Psoas muscle (tissue), 8 donors: ENCODE measurements around the gene ABCC4. TPM values are rescaled to one million over a fixed set of nuclear protein-coding genes. Genes with fewer than 3 reads are reported as not detected.

Experiments used
- ATAC-seq, 4 donors: fragments of 200-7000 bp; cut with Tn5 transposase; one replicate each; pipeline ENCODE4 v1.9.1; 2020; ENCODE audit warnings: moderate library complexity in 3 of 4, mild to moderate bottlenecking in 2 of 4
- DNase-seq, 2 donors: peaks; one replicate each; pipeline ENCODE4 v3.0.0-alpha.2; 2020
- H3K27ac ChIP-seq: fragments of 200-600 bp; one replicate; pipeline ENCODE4 v1.8.0; 2022
- H3K27me3 ChIP-seq, 3 donors: fragments of 200-600 bp in 1 of 3; one replicate each; pipeline versions ENCODE4 v1.6.1 to v1.8.0; 2013 to 2022; ENCODE audit warnings: low read length in 2 of 3, mild to moderate bottlenecking in 2 of 3, moderate library complexity in 1 of 3; ENCODE audit not compliant: insufficient read depth in 3 of 3
- H3K36me3 ChIP-seq, 2 donors: fragments of 200-600 bp in 1 of 2; one replicate each; pipeline versions ENCODE4 v1.6.1 to v1.8.0; 2013 to 2022; ENCODE audit warnings: low read depth in 1 of 2, mild to moderate bottlenecking in 1 of 2, moderate library complexity in 1 of 2; ENCODE audit not compliant: insufficient read depth in 1 of 2
- H3K4me1 ChIP-seq: fragments of 200-600 bp; one replicate; pipeline ENCODE4 v1.8.0; 2022
- H3K4me3 ChIP-seq: fragments of 200-600 bp; one replicate; pipeline ENCODE4 v1.8.0; 2022; ENCODE audit warnings: mild to moderate bottlenecking
- H3K9me3 ChIP-seq: fragments of 200-600 bp; one replicate; pipeline ENCODE4 v1.8.0; 2022
- CTCF ChIP-seq: fragments of 200-600 bp; IDR thresholded peaks from one replicate; pipeline ENCODE4 v1.8.0; 2022; ENCODE audit warnings: antibody characterized with exemption
- WGBS, 3 donors: extraction: QIAGEN DNeasy Blood & Tissue Kit; methylation state at CpG; one replicate each; pipeline versions ENCODE4 v1.1.6 to v1.1.7; 2013; 5-methylcytosine and 5-hydroxymethylcytosine counted together
- intact Hi-C, 2 donors: fragments of 100-400 bp; cut with DNase I; formaldehyde crosslinking; loops; one replicate each; pipeline versions ENCODE4 v1.11.0 to v1.14.2; 2022
- polyA plus RNA-seq, 3 donors: library from polyadenylated mRNA; stranded (reverse); fragments of 200-250 nt; gene quantifications; one replicate each; pipeline ENCODE4 v1.2.3, GENCODE V29; 2013
- total RNA-seq, 4 donors: library from RNA; stranded (reverse); fragmentation: NEBNext Ultra II Directional in 2 of 4; extraction: Animal tissue kit (Norgen Biotek cat#: 25700) in 2 of 4; gene quantifications; one replicate each; pipeline versions ENCODE4 v1.2.1 to v1.2.4, GENCODE V29; 2021 to 2023
- donor health status: healthy with polysubstance abuse.
- donor health status: DM: no; HTN: no; CAD: no; lungs with moderate emphysema.
- donor health status: Bipolar disorder and iron deficiency.
- donor health status: healthy.
- donor health status: DM: yes; HTN: yes; CAD: no.
- donor health status: DM: no; HTN: no; CAD: no.
- donor health status: DM: no; HTN: no; CAD: no.
- donor health status: DM: yes; HTN: yes; CAD: no.

ABCC4 gene
- total and polyA plus RNA-seq, 7 donors, result 2.3 to 25.2 (median 6.1) TPM

DNA sequence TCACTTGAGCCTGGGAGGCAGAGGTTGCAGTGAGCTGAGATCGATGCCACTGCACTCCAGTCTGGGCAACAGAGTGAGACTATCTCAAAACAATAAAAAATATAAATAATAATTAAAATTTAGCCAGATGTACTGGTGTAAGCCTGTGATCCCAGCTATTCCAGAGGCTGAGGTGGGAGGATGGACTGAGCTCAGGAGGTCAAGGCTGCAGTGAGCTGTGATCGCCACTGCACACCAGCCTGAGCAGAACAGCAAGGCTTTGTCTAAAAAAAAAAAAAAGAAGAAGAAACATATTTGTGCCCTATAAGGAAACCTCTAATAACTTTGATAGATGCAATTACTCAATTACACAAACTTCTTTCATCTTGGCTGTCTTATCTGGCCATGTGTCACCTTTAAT, 52.3 kb downstream of the ABCC4 start:
- intact Hi-C loops, result no loop called here
- Histone ChIP-seq H3K4me1 (peaks cover 4% of the 10 kb centered on the region), H3K36me3 (peaks cover 0 to 36% of the 10 kb centered on the region in 2 donors), H3K4me3 (no peak overlapping the region), H3K27ac (no peak overlapping the region), H3K9me3 (no peaks in the 10 kb centered on the region), H3K27me3 (no peaks in the 10 kb centered on the region)
- no peak for TF ChIP-seq CTCF
- ATAC-seq (no peak), DNase-seq (no peak)
- WGBS, 3 donors, result 92 to 94% (median 93%) methylated on average over 2 of the region's 2 CpGs

DNA sequence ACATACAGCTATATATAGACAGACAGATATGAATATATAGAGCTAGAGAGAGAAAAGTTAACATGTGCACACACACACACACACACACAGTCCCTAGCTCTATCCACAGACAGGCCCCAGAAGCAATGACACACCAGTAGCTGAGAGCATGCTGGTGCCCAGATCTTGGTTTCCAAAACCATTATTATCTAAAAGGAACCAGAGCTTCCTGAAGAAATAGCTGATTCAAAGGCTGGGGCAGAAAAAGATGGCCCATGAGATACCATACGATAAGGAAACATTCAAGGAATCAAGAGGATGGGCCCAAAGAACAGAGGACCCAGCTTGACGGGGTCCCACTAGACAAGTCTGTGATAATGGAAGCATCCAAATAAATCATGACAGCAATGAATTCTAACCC, 53.4 kb downstream of the ABCC4 start:
- Histone ChIP-seq H3K27ac (no peak overlapping the region), H3K27me3 (no peaks in the 10 kb centered on the region), H3K9me3 (no peaks in the 10 kb centered on the region), H3K4me1 (peaks cover 4% of the 10 kb centered on the region), H3K36me3 (peaks cover 0 to 36% of the 10 kb centered on the region in 2 donors), H3K4me3 (no peak overlapping the region)
- ATAC-seq (no peak), DNase-seq (no peak)
- intact Hi-C loops, result no loop called here
- TF ChIP-seq CTCF, result no peak
- WGBS, 3 donors, result 71 to 83% (median 74%) methylated on average over 2 of the region's 2 CpGs

DNA sequence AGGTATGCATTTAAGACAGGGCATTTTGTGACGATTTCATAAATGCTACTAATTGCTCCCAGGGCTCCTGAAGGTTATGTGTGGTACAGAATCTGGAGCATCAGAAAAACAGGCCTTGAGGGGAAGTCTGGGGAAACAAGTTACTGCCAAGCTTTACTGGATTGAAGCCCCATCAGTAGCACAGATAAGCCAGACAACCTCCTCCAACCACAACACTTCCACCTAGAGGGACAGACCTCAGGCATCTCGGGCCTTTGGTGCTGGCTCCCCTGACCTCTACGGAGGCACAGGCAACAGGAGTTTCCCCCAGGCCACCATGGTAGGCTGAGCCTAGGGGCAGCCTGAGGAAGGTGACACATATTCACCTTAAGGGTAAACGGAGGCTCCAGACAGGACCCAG, 54.1 kb downstream of the ABCC4 start:
- no peak overlapping the region for H3K4me3 ChIP-seq
- no peaks in the 10 kb centered on the region for H3K9me3 ChIP-seq
- H3K27ac ChIP-seq, result no peak overlapping the region
- H3K36me3 ChIP-seq, result peaks cover 0 to 36% of the 10 kb centered on the region in 2 donors
- intact Hi-C loops, result no loop called here
- 78 to 89% (median 79%) methylated on average over 4 of the region's 4 CpGs for WGBS, 3 donors
- H3K27me3 ChIP-seq, result no peaks in the 10 kb centered on the region
- ATAC-seq (no peak), DNase-seq (no peak)
- no peak for TF ChIP-seq CTCF
- peaks cover 4% of the 10 kb centered on the region for H3K4me1 ChIP-seq

DNA sequence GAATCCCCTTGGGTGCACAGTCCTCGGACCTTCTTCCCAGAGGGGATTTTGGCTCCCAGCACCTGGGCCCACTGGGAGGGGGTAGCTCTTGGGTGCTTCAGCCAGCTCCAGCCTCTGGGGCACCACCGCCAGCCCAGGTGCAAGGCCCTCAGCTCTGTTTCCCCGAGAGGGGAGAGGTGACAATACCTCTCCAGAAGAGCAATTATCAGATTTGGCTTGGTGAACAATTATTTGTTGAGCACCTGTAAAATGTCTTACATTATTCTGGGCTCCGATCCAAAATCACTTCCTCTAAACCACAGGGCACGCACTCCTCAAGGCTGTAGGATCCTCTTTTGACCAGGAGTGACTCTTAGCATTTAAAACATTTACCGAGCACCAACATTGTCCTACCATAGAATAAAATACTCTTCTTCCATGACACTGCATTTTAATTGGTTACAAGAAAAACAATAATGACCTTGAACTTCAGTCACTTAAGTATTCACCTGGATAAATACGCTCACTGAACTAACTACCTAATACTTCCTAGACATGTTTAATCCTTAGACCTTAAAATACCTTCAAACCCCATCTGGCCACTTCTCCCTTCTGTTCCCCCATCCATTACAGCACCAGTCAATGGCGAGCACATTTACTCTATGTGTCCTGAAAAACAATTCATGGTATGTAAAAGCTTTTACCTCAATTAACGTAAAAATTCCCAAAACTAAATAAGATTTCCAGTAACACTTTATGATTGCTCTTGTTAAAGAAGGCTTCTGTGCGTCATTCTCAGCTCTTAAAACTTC, 54.8 kb downstream of the ABCC4 start:
- intact Hi-C loops, result no loop called here
- no peak overlapping the region for H3K4me3 ChIP-seq
- peaks cover 4% of the 10 kb centered on the region for H3K4me1 ChIP-seq
- DNase-seq (no peak), ATAC-seq (no peak)
- no peaks in the 10 kb centered on the region for H3K27me3 ChIP-seq
- H3K27ac ChIP-seq, result no peak overlapping the region
- no peaks in the 10 kb centered on the region for H3K9me3 ChIP-seq
- WGBS, 3 donors, result 82 to 86% (median 83%) methylated on average over 10 of the region's 10 CpGs
- H3K36me3 ChIP-seq, result peaks cover 0 to 36% of the 10 kb centered on the region in 2 donors
- TF ChIP-seq CTCF, result no peak

GRCh38 chr13:95245071-95245470, 56.2 kb downstream of the ABCC4 start:
- Histone ChIP-seq H3K27me3 (no peaks in the 10 kb centered on the region), H3K27ac (no peak overlapping the region), H3K9me3 (no peaks in the 10 kb centered on the region), H3K4me3 (no peak overlapping the region), H3K36me3 (peaks cover 0 to 36% of the 10 kb centered on the region in 2 donors), H3K4me1 (peaks cover 4% of the 10 kb centered on the region)
- no peak for TF ChIP-seq CTCF
- 87 to 93% (median 88%) methylated on average over 2 of the region's 2 CpGs for WGBS, 3 donors
- no peak for DNase-seq
- intact Hi-C loops, result no loop called here
- no peak for ATAC-seq
